Hypothalamus (tissue), 51 donors: ENCODE data around the gene BOK.
"Not testable (repeated sequence)": the region's sequence is repeated elsewhere in the genome, so short reads cannot be mapped to it uniquely, and the experiment has no call there.

Experiments
- DNase-seq, 51 donors: peaks; one replicate each; lab custom pipeline; 2025; lab: John Stamatoyannopoulos, UW

The BOK gene, protein sequence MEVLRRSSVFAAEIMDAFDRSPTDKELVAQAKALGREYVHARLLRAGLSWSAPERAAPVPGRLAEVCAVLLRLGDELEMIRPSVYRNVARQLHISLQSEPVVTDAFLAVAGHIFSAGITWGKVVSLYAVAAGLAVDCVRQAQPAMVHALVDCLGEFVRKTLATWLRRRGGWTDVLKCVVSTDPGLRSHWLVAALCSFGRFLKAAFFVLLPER

DNA sequence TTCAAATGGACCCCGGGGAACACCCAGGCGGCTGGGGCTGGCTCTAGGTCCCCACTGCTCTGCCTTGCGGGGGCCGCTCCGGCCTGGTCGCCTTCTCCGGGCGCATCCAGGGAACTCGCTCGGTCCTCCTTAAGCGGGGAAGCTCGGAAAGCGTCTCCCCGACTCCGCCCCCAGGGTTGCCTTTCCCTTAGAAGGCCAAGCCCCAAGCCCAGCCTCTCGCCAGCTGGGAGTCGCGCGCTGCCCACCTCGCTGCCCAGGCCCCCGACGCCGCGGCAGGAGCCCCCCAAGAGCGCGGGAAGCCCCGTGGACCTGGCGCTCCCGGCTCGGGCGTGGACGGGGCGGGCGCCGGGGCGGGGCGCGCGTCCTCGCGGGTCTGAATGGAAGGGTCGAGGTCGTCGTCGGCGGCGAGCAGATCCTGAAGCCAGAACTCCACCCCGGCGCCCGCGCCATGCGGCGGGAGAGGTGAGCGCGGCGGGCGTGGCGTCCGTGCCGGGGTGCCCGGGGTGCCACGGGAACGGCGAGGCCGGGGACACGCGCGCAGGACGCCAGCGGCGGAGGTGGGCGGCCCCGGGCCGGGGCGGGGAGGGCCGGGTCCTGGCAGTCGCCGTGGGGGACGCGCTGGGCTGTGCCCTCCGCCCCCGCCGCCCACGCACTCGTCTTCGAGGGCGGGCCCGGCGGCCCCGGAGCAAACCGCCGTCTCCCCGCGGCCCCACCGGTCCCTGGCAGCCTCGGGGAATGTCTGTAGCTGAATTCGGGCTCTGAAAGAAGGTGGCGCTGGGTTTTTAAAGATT lies at the start of gene BOK:
Gene BOK (plus strand): TSS at position 214 of the 791 bp plus-strand sequence. CDS start 739 bp downstream, outside the sequence.
- DNase-seq, result peak in 45 of 51 donors; percentile 7 to 83 (median 54)

DNA sequence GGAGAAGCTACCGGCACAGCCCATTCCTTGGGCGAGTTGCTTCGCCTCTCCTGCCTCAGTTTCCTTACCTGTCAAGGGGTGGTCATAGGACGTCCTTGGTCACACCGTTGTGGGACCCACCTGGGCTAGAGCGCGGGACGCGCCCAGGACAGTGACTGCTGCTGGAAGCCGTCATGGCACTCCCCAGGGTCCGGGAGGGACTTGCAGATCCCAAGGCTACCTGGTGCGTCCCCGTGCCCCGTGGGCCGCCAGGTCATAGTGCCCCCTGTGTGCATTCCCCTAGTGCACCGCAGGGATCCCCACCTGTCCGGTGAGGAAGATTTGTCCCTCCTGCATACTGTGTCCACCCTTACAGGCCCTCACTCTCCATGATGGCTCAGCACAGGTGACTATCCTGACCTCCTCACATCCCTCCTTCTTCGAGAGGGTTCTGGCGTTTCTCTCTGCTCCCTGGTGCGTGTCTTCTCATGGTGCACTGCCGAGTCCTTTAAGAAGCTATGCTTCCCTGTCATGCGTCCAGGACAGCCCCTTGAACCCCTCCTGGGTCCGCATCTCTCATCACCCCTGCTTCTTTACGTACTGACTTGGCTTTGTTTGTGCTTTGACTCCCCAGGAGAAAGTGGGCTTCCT lies 49.3 kb upstream of the BOK start:
- peak in 3 of 51 donors; percentile 42 to 51 (median 43) for DNase-seq

DNA sequence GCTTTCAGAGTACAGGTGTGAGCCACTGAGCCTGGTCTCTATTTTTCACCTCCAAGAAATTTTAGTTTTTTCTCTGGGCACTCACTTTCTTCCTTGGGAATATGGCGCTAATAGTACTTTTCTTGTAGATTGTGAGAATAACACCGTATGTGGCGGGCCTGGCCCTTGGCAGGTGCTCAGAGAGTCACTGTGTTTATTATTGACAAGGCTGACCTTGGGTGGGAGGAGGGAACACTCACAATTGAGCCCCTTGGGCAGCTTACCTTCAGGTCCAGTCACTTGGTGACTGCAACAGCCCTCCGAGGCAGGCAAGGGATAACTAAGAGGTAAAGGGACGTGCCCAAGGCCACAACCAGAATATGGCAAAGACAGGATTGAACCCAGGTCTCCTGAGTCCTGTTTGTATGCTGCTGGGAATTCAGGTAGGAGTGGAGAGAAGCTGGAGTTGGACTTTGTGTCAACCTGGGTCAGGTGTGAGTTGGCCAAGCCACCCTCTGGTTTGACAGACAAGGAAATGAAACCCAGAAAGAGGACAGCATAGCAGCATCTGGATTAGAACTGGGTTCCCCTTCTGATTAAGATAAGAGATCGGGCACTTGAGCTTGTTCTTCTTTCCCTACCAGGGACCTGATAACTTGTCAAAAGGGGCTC lies 47.3 kb upstream of the BOK start:
- no peak for DNase-seq

DNA sequence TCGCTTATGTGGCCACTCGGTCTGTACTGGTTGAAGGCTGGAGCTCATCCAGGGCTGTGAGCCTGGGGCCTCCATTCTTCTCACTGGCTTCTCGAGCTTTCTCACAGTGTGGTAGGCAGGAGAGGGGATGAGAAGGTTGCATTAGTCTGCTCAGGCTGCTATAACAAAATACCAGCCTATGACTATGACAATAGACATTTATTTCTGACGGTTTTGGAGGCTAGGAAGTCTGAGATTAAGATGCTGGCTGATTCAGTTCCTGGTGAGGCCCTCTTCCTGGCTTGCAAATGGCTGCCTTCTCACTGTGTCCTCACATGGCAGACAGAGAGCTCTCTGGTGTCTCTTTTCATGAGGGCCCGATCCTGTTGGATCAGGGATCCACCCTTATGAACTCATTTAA lies 44.0 kb upstream of the BOK start:
- no peak for DNase-seq

DNA sequence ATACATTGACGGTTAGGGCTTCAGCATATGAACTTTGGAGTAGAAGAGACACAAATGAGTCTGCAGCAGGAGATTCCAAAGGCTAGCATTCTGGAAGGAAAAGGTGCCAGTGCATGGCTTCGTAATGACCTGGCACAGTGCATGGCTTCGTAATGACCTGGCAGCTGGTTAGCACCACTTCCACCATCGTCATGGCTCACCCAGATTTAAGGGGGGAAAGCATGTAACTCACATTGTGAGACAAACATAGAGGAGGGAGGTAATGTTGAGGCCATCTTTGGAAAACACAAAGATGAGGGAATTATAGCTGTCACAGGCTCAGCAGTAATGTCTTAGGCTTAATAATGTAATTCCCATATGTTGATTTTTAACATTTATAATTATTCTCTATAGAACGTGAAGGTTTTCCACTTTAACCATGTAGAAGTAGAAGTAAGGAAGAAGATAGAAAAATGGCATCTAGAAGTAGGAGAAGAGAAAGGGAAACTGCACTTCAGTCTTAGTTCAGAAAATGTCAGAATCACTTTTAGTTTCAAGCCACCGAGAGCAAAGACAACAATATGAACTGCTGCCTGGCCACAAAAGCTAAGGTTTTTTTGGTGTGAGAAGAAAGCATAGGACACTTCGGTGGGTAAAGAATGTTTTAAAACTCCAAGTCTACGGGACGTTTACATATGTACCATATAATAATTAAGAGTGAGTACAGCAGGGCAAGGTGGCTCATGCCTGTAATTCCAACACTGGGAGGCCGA lies 43.4 kb upstream of the BOK start:
- DNase-seq, result no peak

DNA sequence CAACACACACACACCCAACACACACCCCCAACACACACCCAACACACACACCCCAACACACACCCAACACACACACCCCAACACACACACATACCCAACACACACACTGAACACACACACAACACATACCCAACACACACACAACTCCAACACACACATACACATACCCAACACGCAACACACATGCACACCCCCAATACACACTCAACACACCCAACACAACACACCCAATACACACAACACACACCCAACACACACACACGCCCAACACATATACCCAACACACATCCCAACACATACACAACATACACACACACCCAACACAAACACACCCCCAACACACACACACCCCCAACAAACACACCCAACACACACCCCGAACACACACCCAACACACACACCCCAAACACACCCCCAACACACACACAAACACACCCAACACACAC lies 42.0 kb upstream of the BOK start:
- DNase-seq, result no peak

DNA sequence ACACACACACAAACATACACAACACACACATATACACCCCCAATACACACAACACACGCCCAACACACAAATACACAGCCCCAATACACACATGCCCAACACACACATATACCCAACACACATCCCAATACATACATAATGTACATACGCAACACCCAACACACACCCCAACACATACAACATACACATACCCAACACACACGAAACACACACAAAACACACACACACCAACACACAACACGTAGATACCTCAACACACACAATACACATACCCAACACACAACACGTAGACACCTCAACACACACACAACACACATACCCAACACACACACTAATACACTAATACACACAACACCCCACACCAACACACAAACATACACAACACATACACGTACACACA lies 41.2 kb upstream of the BOK start:
- no peak for DNase-seq

DNA sequence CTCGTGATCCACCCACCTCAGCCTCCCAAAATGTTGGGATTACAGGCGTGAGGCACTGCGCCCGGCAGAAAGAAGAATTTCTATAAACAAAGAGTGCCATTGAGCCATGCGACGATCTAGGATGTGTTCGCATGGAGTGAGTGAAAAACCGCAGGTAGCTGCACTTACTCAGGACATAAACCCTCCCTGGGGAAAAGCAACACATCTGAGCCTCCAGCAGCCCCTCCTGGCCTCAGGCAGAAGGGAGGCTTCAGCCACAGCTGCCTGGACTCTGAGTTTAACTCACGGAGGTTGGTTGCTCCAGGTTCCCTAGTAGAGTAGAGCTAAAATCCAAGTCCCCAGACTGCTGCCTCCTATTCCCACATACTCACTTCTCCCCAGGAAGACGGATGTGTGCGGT lies 38.9 kb upstream of the BOK start:
- no peak for DNase-seq

DNA sequence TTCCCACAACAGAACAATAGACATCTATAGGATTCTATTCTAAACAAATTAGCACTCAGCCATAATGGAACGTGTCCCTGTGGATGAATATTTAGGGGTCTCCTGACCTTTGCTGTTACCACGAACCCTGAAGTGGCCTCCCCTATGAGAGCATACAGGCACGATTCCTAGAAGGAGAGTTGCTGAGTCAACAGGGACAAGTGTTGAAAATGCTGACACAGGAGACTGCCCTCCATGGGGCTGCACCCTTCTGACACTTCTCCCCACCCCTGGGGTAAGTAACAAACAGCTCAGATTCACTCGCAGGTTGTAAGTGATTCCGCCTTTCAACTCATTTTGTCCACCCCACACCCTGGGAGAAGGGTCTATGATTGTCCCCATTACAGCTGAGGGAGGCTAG lies 36.1 kb upstream of the BOK start:
- DNase-seq, result no peak

DNA sequence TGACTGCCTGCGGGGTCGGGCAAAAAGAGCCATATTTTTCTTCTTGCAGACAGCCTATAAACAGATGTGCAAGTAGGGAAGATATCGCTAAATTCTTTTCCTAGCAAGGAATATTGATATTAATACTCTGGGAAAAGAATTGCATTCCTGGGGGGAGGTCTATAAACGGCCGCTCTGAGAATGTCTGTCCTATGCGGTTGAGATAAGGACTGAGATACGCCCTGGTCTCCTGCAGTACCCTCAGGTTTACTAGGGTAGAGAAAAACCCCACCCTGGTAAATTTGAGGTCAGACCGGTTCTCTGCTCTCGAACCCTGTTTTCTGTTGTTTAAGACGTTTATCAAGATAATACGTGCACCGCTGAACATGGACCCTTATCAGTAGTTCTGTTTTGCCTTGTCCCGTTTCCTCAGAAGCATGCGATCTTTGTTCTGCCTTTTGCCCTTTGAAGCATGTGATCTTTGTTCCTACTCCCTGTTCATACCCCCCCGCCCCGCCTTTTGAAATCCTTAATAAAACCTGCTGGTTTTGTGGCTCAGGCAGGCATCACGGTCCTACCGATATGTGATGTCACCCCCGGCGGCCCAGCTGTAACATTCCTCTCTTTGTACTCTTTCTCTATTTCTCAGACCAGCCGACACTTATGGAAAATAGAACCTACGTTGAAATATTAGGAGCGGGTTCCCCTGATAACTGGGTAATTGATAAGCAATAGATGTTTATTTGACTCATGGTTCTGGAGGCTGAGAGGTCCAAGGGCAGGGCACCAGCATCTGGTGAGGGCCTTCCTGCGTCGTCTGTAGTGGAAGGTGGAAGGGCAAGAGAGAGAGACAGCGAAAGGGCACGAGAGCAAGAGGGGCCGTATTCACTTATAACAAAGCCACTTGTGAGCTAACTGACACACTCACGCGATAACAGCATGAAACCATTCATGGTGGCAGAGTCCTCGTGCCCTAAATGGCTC lies 32.4 kb upstream of the BOK start:
- not testable (repeated sequence) for DNase-seq

DNA sequence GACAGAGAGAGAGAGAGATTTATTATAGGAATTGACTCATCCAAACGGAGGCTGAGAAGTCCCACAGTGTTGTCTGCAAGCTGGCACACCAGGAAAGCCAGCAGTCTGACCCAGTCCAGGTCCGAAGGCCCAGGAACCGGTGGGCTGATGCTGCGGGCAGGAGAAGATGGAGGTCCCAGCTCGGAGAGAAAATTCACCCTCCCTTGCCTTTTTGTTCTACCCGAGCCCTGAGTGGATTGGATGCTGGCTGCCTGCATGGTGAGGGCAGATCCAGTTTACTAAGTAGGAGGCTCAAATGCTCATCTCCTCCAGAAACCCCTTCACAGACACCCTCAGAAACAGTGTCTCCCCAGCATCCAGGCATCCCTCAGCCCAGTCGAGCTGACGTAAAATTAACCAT lies 28.0 kb upstream of the BOK start:
- no peak for DNase-seq

DNA sequence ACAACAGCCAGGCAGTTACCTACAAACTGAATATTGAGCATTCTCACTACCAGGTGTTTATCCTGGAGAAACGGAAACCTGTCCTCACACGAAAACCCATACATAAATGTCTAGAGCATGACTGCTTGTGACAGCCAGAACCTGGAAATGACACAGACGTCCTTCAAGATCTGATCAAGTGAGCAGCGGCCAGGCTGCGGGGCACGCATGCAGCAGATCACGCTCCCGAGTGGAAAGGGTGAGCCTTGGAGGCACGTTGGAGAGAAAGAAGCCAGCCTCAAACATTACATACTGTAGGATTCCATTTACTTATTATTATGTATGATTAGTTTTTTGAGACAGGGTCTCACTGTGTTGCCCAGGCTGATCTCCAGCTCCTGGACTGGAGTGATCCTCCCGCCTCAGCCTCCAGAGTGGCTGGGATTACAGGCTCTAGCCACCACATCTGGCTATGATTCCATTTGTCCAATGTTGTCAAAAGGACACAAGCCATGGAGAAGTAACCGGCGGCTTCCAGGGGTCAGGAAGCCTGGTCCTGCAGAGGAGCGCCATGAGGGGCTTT lies 27.3 kb upstream of the BOK start:
- DNase-seq, result no peak

DNA sequence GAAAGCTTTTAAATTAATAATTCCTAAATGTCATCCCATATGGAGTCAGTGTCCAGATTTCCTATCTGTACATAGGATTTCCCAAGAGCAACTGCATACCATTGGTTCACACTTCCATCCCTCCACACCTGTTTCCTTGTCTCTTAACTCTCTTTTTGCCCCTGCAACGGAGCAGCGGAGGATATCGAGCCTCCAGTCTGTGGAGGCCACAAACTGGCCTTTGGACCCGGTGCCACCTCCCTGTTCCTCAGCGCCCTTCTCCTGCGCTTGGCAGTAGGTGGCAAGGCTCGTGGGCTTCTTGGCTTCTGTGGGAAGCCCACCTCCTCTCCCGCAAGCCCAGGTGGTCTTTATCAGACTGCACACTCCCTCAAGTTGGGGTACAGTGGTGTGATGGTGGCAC lies 26.4 kb upstream of the BOK start:
- no peak for DNase-seq

DNA sequence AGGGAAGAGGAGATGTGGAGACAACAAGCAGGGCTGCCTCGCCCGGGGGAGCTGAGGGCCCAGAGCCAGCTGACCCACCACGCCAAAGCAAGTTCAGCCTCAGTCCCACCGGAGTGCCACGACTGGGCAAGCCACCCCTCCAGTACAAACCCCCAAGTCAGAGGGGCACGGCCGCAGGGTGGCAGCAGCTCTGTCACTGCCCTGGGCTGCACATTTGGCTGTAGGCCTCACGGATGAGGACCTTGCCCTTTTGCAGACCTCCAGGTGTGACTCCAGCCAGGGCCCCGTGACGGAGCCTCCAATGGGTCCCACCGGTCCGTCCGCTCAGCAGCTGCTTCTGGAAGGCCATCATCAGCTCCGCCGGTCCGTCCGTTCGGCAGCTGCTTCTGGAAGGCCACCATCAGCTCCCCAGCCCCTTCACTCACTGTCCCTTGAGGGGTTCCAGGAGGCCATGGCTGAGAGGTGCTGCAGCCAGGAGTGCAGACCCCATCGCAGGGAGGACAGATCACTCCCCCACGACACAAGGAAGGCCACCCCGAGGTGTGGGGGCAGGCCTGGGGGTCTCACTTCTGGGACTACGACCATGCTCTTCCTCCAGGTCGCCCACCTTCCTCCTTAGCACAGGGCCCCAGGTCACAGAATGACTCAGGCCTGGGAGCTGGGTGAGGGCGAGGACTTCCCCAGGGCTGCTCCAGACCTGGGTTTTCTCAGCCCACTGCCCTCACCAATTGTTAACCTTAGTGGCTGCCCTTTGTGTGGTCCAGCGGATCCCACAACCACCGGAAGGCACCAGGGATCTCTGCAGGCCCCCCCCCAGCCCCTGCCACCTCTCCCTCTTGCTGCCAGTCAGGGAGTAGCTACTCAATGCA lies 25.6 kb upstream of the BOK start:
- no peak for DNase-seq

DNA sequence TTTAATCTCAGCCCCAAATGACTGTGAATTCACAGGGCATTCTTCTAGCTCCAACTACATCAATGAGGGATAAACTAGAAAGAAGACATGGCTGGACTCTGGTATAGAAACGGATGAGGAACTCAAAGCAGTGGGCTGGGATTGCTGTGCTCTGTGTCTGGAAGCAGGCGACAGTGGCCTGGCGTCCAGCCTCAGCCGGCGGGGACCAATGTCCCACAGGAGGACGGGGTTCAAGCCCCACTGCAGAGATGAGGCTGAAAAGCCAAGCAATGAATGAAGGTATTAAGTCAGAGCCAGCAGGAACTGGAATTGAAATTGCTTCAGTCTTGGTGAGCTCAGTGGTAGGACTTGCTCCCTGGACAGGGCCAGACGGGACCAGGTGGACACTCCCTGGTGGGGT lies 24.3 kb upstream of the BOK start:
- no peak for DNase-seq

DNA sequence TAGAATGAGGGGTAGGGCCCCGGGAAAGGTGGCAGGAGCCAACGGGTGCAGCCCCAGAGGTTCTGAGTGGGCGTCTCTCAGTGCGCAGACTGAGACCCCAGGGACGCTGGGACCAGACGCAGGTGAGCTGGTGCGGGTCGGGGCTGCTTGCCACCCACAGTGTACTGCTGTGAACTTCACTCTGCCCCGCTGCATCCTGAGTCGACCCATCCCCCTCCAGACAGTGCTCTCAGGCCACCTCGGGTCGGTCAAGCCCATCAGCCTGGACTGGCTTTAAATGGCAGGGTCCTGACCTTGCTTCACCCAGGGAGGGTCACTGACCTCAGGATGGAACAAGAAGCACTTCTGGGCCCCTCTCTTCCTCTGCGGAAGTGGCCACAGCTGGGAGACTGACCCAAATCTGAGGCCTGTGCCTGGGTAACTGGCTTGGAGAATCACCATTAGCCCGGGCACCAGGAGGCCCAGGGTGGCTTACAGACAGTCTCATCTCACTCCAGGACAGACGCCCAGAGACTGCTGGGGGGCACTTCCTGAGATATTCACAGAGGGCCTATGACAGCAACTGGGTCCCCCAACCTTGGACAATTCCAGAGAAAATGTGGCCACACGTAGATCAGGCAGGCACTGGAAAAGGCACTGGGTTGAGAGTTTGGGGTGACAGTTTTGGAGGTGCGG lies 23.7 kb upstream of the BOK start:
- no peak for DNase-seq

DNA sequence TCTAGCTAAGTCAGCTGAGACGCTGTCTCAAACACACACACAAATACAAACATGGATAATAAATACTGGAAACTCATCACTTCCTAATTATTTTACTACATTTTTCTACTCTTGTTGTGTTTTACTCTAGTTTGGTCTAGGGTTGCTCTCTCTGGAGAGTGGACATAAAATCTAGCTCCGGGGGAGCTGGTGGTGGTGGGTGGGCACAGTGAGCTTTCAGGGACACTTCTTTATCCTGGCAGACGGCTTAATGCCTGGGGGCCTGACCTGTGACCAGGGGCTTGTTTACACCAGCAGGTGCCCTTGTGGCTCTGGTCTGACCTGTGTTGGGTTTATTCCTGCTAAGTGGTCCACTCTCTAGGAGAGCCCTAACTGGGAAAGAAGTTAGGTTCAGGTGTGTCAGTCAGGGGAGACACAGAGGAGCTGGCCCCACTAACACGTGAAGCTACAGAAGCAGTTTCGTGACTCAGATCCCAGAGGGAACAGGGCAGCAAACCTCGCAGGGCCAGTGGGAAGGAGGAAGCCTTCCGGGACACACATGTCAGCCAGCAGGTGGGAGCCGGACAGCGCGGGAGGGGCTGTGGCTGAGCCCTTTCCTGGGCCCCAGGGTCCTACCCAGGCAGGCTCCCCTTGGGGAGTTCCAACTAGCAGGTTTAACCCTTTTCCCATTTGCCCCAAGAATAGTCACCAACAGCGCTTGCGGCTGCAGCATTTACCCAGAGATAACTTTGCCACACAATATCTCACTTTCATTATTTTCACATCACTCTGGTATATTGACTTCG lies 22.5 kb upstream of the BOK start:
- DNase-seq, result no peak
